HG03095 (cell line): Measurements from ENCODE around the gene DUSP3.
"Not testable (repeated sequence)": the region's sequence is repeated elsewhere in the genome, so short reads cannot be mapped to it uniquely, and the experiment has no call there.

Source experiments
- ATAC-seq: cut with Tn5 transposase; IDR thresholded peaks from one replicate; pipeline ENCODE4 v1.9.1; 2021; ENCODE audit warnings: moderate library complexity; ENCODE audit not compliant: unreplicated experiment

DUSP3 gene

DNA sequence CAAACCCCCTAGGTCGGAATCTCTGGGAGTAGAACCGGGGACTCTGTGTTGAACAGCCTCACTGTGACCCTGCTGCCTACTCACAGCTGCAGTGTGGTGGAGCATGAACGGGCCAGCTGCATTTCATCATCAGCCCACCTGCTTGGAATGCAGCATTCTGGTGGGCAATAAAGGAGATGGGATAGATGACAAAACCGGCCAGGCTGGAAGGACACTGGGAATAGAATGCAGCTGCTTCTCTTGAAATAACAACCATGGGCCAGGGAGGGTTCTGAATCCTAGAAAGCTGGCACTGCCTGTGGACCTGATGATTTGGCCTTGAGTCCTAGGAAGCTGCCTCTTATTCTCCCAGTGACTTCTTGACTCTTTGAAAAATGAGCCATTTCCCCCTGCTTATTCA lies 25.0 kb upstream of the DUSP3 start:
- no peak for ATAC-seq

DNA sequence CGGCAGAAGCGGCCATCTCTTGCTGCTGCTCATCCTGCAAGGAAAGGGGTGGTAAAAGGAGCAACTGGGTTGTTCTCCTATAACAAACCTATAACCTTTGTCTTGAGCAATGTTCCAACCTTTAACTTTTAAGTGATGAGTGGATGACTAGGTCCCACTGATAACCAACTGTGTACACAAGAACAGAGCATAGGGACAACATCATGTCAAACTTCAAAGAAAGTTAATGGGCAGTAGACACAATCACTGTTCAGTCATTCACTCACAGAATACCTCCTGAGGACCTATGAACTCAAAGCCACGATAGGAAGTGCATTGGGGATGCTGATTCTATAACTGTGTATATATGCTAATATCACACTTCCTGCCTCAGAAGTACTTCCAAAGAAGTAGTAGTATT lies 23.1 kb upstream of the DUSP3 start:
- no peak for ATAC-seq

DNA sequence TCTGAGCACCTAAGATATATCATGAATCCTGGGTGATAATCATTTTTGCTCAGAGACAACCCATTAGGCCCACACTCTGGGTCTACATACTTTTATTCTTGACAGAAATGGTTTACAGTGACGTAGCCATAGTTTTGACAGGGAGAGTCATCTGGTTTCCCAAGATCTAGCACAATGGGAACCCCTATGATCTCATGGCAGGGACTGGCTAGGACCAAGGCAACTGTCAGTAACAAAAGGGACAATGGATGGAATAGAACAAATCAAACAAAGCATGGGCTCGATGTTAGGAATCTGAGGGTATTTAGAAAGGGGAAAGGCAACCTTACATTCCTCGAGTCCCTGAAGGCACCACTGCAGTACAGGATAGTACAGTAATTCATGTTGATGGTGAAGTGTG lies 22.0 kb upstream of the DUSP3 start:
- ATAC-seq, result no peak

DNA sequence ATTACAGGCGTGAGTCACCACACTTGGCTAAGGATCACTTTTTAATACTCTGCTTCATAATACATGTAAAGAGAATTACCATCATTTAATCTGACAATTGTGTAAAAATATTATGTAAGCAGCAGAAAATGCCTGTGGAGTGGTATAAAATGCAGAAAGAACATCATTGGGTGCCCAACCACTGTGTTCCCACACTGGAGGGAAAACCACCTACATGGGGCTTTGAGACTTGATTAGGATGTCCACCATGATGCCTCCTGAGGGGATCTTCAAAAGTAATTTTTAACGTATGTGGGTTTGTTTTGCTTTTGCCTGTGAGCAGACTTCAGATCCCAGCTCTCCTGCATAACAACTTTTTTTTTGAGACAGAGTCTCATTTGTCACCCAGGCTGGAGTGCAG lies 20.3 kb upstream of the DUSP3 start:
- ATAC-seq, result no peak

DNA sequence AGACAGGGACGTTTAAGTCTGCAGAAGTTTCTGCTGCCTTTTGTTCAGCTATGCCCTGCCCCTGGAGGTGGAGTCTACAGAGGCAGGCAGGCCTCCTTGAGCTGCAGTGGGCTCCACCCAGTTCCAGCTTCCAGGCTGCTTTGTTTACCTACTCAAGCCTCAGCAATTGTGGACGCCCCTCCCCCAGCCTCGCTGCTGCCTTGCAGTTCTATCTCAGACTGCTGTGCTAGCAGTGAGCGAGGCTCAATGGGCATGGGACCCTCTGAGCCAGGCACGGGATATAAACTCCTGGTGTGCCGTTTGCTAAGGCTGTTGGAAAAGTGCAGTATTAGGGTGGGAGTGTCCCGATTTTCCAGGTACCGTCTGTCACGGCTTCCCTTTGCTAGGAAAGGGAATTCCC lies 19.2 kb upstream of the DUSP3 start:
- ATAC-seq, result not testable (repeated sequence)

DNA sequence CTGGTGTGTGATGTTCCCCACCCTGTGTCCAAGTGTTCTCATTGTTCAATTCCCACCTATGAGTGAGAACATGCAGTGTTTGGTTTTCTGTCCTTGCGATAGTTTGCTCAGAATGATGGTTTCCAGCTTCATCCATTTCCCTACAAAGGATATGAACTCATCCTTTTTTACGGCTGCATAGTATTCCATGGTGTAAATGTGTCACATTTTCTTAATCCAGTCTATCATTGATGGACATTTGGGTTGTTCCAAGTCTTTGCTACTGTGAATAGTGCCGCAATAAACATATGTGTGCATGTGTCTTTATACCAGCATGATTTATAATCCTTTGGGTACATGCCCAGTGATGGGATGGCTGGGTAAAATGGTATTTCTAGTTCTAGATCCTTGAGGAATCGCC lies 13.9 kb upstream of the DUSP3 start:
- ATAC-seq, result not testable (repeated sequence)

DNA sequence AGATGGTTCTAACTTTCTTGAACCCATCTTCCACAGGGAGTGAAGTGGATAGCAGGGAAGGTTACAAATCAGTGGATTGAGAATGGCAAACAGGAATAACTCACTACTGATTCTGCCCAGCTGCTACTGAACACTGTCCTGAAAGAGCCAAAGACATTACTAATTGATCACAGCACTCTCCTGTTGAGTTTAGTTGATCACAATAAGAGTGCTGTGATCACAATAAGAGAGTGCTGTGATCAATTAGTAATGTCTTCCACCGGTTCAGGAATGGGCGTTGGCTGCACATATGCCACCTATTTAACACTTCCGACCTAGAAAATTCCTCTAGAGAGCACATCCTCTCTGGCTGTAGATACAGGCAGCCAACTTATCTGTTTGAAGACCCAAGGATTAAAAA lies 12.8 kb upstream of the DUSP3 start:
- no peak for ATAC-seq

DNA sequence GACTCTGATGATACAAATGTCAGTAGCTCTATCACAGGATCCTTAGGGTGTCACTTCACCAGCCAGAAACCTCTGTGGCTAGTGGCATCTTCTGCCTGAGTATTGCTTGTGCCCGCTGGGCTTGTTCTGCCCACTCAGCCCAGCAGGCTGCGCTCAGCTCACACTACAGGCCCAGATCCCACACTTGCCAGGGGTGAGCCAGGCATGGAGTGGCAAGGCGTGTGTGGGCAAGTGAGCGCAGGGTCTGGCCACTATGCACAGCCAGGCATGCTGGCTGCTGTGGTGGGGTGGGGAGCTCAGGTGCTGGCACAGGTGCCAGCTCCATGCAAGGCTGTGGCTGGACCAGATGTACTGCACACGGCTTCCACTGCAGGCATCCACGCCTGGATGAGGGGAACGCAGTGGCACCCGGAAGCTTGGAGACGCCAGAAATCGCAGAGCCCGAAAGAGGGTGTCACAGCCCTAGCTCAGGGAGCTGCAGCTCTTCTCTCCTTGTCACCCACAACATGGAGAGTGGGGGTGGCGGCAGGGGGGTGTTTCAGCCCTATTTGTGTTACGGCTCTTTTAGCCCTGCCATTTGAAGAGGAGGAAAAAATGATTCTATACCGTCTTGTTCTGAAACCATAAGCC lies 11.6 kb upstream of the DUSP3 start:
- no peak for ATAC-seq

DNA sequence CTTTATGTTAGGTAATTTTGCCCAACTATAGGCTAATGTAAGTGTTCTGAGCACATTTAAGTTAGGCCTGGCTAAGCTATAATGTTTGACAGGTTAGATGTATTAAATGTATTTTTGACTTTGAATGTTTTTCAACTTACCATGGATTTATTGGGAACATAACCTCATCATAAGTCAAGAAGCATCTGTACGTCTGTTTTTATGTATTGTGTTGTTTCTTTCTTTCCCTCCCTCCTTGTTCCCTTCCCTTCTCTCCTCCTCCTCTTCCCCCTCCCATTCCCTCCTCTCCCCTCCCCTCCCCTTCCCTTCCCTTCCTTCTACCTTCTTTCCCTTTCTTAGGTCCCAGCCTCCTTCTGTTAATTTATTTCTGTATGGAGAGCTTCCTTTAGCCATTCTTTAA lies 10.7 kb upstream of the DUSP3 start:
- ATAC-seq, result no peak

DNA sequence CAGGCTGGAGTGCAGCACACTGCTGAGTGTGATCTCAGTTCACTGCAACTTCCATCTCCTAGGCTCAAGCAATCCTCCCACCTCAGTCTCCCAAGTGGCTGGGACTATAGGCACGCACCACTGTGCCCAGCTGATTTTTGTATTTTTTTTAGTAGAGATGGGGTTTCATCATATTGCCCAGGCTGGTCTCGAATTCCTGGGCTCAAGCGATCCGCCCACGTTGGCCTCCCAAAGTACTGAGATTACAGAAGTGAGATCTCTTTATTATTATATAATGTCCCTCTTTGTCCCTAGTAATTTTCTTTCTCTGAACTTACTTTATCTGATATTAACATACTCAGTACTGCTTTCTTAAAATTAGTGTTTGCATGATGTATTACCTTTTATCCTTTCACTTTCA lies 9.8 kb upstream of the DUSP3 start:
- no peak for ATAC-seq

DNA sequence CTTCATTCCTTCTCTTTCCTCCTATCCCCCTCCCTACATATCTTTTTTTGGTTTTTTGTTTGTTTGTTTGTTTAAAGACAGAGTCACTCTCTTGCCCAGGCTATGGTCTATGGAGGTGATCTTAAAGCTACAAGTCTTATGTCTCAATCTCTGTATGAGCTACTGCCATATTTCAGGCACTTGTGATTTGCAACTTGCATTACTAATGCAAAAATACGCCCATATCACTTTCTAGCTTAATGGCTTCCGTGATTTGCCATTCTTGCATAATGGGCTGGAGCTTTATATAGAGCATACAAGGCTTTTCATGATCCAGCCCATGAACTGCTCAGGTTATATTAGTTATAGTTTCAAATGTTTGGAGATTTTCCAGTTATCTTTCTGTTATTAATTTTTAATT lies 9.0 kb upstream of the DUSP3 start:
- no peak for ATAC-seq

DNA sequence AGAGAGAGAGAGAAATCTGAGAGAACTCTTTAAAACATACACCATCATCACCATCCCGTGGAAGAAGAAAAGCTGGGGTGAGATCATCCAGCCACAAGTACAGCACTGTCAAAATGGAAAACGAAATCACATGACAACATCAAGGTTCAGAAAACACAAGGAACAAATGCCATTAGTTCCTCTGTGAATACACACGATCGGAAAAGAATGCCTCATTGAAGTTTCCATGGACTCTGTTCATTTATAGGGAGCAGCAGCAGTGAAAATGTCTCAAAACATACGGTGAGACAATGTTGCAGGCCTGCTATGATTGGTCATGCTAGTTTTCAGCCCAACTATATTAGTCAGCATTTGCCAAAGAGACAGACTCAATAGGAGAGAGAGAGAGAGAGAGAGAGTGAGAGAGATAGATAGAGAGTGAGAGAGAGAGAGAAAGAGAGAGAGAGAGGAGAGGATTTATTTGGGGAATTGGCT lies 5.9 kb upstream of the DUSP3 start:
- no peak for ATAC-seq

DNA sequence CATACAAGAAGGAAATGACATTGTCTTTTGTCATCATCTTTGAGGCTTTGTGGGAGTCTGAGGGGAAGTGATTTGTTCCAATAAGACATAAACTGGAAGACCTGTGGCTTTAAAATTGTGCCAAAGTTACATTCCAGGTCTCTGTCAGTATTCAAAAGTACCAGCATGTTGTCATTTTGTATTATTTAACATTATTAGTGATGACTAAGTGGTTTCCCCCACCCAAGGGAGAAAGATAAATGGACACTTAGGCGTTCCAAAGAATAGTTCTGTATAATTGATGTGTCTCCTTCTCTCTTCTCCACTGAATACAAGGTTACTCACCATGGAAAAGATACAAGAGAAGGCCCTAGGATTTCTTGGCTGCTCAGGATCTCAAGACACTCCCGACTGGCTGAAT lies 5.3 kb upstream of the DUSP3 start:
- no peak for ATAC-seq

DNA sequence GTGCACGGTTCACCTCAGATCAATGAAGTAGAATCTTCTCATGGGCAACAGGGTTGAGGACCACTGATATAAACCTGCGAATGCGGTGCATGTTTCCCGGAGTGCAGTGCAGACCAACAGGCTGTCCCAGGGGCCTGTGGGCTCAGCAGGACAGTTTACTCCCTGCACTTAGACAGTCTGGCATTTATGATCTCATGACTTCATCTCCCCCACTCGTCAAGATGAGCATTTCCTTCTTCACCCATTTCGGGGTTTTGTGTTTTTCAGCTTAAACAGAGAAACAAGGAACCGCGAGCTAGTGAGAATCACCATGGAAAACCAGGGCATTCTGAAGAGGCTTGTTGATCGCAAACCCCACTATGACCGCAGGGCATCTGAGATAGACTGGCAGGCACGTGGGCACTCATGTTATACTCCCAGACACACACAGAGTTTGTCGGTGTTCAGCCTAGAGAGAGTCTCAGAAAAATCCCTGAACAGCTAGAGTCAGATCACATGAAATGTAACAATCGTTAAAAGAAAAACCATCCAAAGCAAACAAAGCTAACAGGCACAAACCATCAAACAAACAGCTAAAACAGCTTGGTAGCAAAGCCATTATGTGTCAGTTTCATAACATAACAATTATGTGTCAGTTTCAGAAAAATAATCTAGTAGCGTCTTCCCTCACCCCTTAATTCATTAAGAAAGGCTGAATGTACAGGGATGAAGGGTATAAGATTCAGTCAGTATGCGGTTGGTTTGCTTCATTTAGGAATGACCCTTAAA lies 4.3 kb upstream of the DUSP3 start:
- no peak for ATAC-seq

DNA sequence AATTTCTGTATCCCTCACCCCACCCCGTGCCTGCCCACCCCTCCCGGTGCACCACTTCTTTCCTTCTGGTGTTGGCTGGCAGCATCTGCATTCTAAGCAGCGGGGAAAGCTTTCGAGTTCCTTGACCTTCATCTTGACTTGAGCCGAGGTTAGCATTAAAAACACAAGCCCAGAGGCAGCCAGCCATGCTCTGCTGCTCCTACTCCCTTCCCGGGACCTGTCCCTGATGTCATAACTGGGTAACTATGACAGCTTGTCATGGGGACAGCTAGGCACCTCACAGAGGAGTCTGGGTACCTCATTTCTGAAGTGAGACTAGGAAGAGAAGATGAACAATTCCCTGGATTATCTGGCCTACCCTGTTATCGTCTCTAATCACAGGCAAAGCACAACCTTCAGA lies 1.4 kb upstream of the DUSP3 start, which contains the start of gene CFAP97D1:
Gene CFAP97D1, plus strand, starts transcription at position 301 of the 400 bp plus-strand sequence. Its CDS starts 28 bp downstream, at position 329.
- no peak for ATAC-seq

DNA sequence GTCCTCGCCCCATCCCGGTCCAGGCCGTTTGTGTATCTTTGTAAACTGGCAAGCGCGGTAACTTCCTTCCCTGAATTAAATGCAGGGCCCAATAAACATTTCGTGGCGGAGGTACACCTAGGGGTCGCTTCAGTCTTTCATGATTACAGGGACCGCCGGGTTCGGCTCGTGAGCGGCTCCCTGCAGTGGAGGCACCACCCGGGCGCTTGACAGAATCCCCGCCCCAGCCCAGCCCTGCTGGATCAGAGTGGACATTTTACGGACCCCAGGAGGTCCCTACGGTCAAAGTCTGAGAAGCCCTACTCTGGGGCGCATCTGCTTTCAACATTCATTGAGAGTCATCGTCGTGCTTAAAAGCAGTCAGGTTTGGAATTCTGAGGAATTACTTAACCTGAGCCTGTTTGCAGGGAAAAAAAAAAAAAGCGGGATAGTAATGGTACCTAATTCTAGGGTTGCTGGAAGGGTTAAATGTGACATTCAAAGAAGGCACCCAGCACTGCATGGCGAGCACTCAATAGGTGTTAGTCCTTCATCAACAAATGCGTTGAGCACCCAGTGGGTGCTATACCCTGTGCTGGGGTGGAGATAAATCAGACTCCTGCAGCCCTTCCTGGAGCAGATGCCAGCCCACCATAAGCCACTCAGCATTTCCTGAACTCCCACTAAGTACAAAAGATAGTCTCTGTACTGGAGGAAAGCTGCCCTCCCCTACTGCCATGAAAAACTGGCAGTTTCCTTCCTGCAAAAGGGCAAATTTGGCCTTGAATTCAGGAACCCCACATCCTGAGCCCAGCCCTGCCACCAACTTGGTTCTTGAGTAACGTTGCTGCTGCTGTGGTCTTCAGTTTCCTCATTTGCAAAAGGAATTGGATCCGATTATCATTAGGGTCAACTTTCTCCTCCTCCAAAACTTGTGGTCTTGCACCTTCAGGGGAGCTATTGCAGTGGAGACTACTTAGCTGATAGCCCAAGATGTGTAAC lies 658 bp upstream of the DUSP3 start:
- no peak for ATAC-seq

DNA sequence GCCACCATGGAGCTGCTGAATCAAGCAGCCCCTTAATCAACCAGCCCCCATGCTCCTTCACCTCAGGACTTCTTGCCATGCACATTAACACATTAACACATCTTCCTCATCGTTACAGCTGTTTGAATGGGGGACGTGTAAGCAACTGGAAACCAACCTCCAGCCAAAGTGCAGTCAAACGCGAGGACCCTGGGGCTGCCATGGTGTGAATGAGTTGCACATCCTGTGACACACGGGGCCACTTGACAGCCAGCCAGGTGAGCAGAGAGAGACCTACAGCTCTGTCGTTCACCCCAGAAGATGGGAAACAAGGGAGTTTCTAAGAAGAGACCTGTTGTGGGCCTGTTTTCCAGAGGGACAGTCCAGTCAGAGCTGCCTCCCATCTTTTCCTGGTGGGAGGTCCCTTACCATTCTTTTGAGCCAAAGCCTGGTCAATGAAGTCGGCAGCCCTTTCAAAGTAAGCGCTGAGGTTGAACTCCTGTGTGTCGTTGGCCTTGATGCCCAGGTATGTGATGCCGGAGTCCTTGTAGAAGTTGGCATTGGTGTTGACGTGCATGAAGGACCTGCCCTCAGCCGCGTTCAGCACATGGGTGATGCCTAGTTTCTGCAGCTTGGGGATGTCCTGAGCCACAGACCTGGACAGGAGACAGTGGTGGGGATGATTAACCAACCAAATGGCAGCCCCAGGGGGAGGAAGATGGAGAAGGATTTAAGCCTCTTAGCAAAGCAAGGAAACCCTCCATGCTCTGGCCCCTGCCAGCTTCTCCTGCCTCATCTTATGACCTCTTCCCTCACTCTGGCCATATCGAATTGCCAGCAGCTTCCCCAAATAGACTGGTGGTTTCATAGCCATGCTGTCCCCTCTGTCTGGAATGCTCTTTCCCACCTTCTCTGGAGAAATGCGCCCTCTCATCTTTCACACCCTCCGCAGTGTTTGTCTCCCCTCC lies 4.2 kb downstream of the DUSP3 start:
- ATAC-seq, result no peak

DNA sequence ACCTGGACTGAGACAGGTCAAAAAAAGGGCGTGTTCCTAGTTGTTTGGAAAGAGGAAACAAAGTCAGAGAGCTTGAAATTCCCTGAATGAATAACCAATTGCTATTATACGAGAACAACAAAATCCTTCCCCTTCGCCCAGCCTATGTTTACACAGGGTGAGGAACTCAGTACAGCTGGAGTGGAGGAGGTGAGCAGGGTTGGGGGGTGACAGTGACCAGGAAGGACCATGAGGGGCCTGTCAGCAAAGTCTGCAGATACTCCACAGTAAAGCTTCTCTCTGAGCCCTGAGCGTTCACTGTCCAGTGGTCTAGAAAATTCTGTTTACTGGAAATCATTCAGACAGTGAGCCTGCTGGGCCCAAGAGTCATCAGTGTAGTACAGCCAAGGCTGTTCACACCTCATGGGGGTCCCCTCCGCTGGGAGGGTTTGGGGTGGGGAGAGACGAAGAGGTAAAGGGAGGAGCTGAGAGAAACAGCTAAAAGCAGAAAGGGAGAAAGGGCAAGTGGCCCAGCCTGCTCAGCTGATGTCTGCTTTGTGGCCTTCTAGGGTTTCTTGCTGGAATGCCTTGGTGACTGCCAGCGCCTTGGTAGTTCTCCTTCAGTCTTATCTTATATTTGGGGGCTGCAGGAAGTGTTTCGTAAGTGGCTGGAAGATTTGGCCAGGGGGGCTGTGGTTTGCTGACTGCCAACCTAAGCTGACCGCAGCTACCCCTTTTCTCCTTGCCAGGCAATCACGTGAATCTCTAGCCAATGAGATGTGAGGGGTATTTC lies 5.7 kb downstream of the DUSP3 start:
- no peak for ATAC-seq

DNA sequence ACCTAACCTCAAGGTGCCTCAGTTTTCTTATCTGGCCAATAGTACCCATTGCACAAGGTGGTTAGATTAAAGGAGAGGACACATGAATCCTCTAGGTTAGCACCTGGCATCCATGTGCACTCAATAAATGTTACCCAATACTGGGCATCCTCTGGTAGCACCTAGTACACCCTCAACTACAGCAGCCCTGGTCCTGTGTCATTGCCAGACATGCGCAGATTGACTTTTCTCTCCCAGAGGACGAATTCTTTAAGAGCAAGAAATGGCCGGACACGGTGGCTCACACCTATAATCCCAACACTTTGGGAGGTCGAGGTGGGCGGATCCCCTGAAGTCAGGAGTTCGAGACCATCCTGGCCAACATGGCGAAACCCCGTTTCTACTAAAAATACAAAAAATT lies 7.3 kb downstream of the DUSP3 start:
- ATAC-seq, result no peak

DNA sequence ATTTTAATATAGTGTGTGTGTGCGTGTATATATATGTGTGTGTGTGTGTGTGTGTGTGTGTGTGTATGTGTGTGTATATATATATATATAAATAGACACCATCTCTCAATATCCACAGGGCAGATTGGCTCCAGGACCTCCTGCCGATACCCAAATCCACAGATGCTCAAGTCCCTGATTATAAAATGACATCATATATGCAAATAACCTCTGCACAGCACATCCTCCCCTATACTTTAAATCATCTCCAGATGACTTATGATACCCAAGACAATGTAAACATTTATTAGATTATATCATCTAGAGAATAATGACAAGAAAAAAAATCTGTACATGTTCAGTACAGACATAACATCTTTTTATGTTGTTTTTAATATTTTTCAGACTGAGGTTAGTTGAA lies 7.8 kb downstream of the DUSP3 start:
- ATAC-seq, result no peak
